ENCODE measurements around the gene EIF4E3.

EIF4E3 gene

GRCh38 chr3:71754610-71755253, 29.5 kb upstream of the EIF4E3 start:
- DNase-seq (ENCODE audit: low read depth): no peak
- TF ChIP-seq CTCF (IDR thresholded peaks at IDR 0.05; ENCODE audit: insufficient read depth, low read depth, low read length, missing control alignments): no peak
- no peak overlapping the region for H3K4me3 ChIP-seq (ENCODE audit: low read length)

GRCh38 chr3:71753701-71754609, 28.8 kb upstream of the EIF4E3 start, which contains the start of gene GPR27:
GPR27 (plus strand) TSS chr3:71753855; CDS start chr3:71754050, 195 bp downstream.
- H3K4me3 ChIP-seq (ENCODE audit: low read length): peak within 1 kb of the TSS; percentile 25
- no peak for TF ChIP-seq CTCF (IDR thresholded peaks at IDR 0.05; ENCODE audit: insufficient read depth, low read depth, low read length, missing control alignments)
- DNase-seq (ENCODE audit: low read depth): peak; percentile 54

GRCh38 chr3:71752831-71753700, 27.9 kb upstream of the EIF4E3 start:
- DNase-seq (ENCODE audit: low read depth): no peak
- H3K4me3 ChIP-seq (ENCODE audit: low read length): no peak overlapping the region
- TF ChIP-seq CTCF (IDR thresholded peaks at IDR 0.05; ENCODE audit: insufficient read depth, low read depth, low read length, missing control alignments): no peak

- TF ChIP-seq CTCF (IDR thresholded peaks at IDR 0.05; ENCODE audit: insufficient read depth, low read depth, low read length, missing control alignments): no peak
- DNase-seq (ENCODE audit: low read depth): no peak
- H3K4me3 ChIP-seq (ENCODE audit: low read length): no peak overlapping the region
Observed at GRCh38 chr3:71751602-71752001, 26.4 kb upstream of the EIF4E3 start.

- DNase-seq (ENCODE audit: low read depth): no peak
- H3K4me3 ChIP-seq (ENCODE audit: low read length): no peak overlapping the region
- TF ChIP-seq CTCF (IDR thresholded peaks at IDR 0.05; ENCODE audit: insufficient read depth, low read depth, low read length, missing control alignments): no peak
Observed at GRCh38 chr3:71744738-71745137, 19.5 kb upstream of the EIF4E3 start.

GRCh38 chr3:71742621-71743020, 17.4 kb upstream of the EIF4E3 start:
- H3K4me3 ChIP-seq (ENCODE audit: low read length): no peak overlapping the region
- no peak for DNase-seq (ENCODE audit: low read depth)
- TF ChIP-seq CTCF (IDR thresholded peaks at IDR 0.05; ENCODE audit: insufficient read depth, low read depth, low read length, missing control alignments): no peak

Measured in epithelial cell of esophagus (primary cell).